Measurements from ENCODE around the gene BHLHA15.

Gene BHLHA15

GRCh38 chr7:98191668-98192431, 19.4 kb upstream of the BHLHA15 start:
- Histone ChIP-seq H3K4me1 (ENCODE audit: control insufficient read depth, low read depth, low read length) (no peaks in the 10 kb centered on the region), H3K9ac (ENCODE audit: low read length) (no peak overlapping the region), H3K27me3 (ENCODE audit: control insufficient read depth, insufficient read depth, low read length) (no peaks in the 10 kb centered on the region), H3K27ac (ENCODE audit: low read length) (no peak overlapping the region), H3K9me3 (ENCODE audit: control insufficient read depth, low read depth, low read length) (no peaks in the 10 kb centered on the region), H3K36me3 (ENCODE audit: control insufficient read depth, low read depth, low read length) (peaks cover 30% of the 10 kb centered on the region), H3K4me3 (ENCODE audit: low read length) (no peak overlapping the region)

- H3K36me3 ChIP-seq (ENCODE audit: control insufficient read depth, low read depth, low read length) = peaks cover 25% of the 10 kb centered on the region
- no peaks in the 10 kb centered on the region for H3K4me1 ChIP-seq (ENCODE audit: control insufficient read depth, low read depth, low read length)
- H3K9ac ChIP-seq (ENCODE audit: low read length) = no peak overlapping the region
- no peaks in the 10 kb centered on the region for H3K9me3 ChIP-seq (ENCODE audit: control insufficient read depth, low read depth, low read length)
- no peak overlapping the region for H3K4me3 ChIP-seq (ENCODE audit: low read length)
- H3K27ac ChIP-seq (ENCODE audit: low read length) = no peak overlapping the region
- H3K27me3 ChIP-seq (ENCODE audit: control insufficient read depth, insufficient read depth, low read length) = no peaks in the 10 kb centered on the region
These were observed 18.3 kb upstream of the BHLHA15 start for GRCh38 chr7:98192781-98193457.

- Histone ChIP-seq H3K36me3 (ENCODE audit: control insufficient read depth, low read depth, low read length) (peaks cover 25% of the 10 kb centered on the region), H3K27me3 (ENCODE audit: control insufficient read depth, insufficient read depth, low read length) (no peaks in the 10 kb centered on the region), H3K9ac (ENCODE audit: low read length) (no peak overlapping the region), H3K27ac (ENCODE audit: low read length) (no peak overlapping the region), H3K4me3 (ENCODE audit: low read length) (no peak overlapping the region), H3K9me3 (ENCODE audit: control insufficient read depth, low read depth, low read length) (no peaks in the 10 kb centered on the region), H3K4me1 (ENCODE audit: control insufficient read depth, low read depth, low read length) (no peaks in the 10 kb centered on the region)
These were observed 17.6 kb upstream of the BHLHA15 start for GRCh38 chr7:98193474-98194180.

- Histone ChIP-seq H3K4me3 (ENCODE audit: low read length) (no peak overlapping the region), H3K9ac (ENCODE audit: low read length) (no peak overlapping the region), H3K27me3 (ENCODE audit: control insufficient read depth, insufficient read depth, low read length) (no peaks in the 10 kb centered on the region), H3K36me3 (ENCODE audit: control insufficient read depth, low read depth, low read length) (peaks cover 25% of the 10 kb centered on the region), H3K4me1 (ENCODE audit: control insufficient read depth, low read depth, low read length) (no peaks in the 10 kb centered on the region), H3K9me3 (ENCODE audit: control insufficient read depth, low read depth, low read length) (no peaks in the 10 kb centered on the region), H3K27ac (ENCODE audit: low read length) (no peak overlapping the region)
These were observed 17.1 kb upstream of the BHLHA15 start for GRCh38 chr7:98194186-98194585.

- peaks cover 25% of the 10 kb centered on the region for H3K36me3 ChIP-seq (ENCODE audit: control insufficient read depth, low read depth, low read length)
- H3K4me1 ChIP-seq (ENCODE audit: control insufficient read depth, low read depth, low read length) = no peaks in the 10 kb centered on the region
- no peaks in the 10 kb centered on the region for H3K27me3 ChIP-seq (ENCODE audit: control insufficient read depth, insufficient read depth, low read length)
- H3K27ac ChIP-seq (ENCODE audit: low read length) = no peak overlapping the region
- H3K9ac ChIP-seq (ENCODE audit: low read length) = no peak overlapping the region
- no peak overlapping the region for H3K4me3 ChIP-seq (ENCODE audit: low read length)
- H3K9me3 ChIP-seq (ENCODE audit: control insufficient read depth, low read depth, low read length) = no peaks in the 10 kb centered on the region
These were observed 16.4 kb upstream of the BHLHA15 start for GRCh38 chr7:98194672-98195457.

- no peak overlapping the region for H3K27ac ChIP-seq (ENCODE audit: low read length)
- H3K9ac ChIP-seq (ENCODE audit: low read length) = no peak overlapping the region
- no peaks in the 10 kb centered on the region for H3K4me1 ChIP-seq (ENCODE audit: control insufficient read depth, low read depth, low read length)
- H3K9me3 ChIP-seq (ENCODE audit: control insufficient read depth, low read depth, low read length) = no peaks in the 10 kb centered on the region
- H3K27me3 ChIP-seq (ENCODE audit: control insufficient read depth, insufficient read depth, low read length) = no peaks in the 10 kb centered on the region
- no peak overlapping the region for H3K4me3 ChIP-seq (ENCODE audit: low read length)
- peaks cover 20% of the 10 kb centered on the region for H3K36me3 ChIP-seq (ENCODE audit: control insufficient read depth, low read depth, low read length)
These were observed 14.3 kb upstream of the BHLHA15 start for GRCh38 chr7:98196706-98197605.

GRCh38 chr7:98199131-98199530, 12.1 kb upstream of the BHLHA15 start:
- Histone ChIP-seq H3K9me3 (ENCODE audit: control insufficient read depth, low read depth, low read length) (no peaks in the 10 kb centered on the region), H3K36me3 (ENCODE audit: control insufficient read depth, low read depth, low read length) (peaks cover 8% of the 10 kb centered on the region), H3K9ac (ENCODE audit: low read length) (no peak overlapping the region), H3K4me3 (ENCODE audit: low read length) (no peak overlapping the region), H3K27me3 (ENCODE audit: control insufficient read depth, insufficient read depth, low read length) (no peaks in the 10 kb centered on the region), H3K27ac (ENCODE audit: low read length) (no peak overlapping the region), H3K4me1 (ENCODE audit: control insufficient read depth, low read depth, low read length) (no peaks in the 10 kb centered on the region)

GRCh38 chr7:98200364-98200763, 10.9 kb upstream of the BHLHA15 start:
- no peaks in the 10 kb centered on the region for H3K27me3 ChIP-seq (ENCODE audit: control insufficient read depth, insufficient read depth, low read length)
- no peak overlapping the region for H3K27ac ChIP-seq (ENCODE audit: low read length)
- no peaks in the 10 kb centered on the region for H3K36me3 ChIP-seq (ENCODE audit: control insufficient read depth, low read depth, low read length)
- no peaks in the 10 kb centered on the region for H3K4me1 ChIP-seq (ENCODE audit: control insufficient read depth, low read depth, low read length)
- H3K9me3 ChIP-seq (ENCODE audit: control insufficient read depth, low read depth, low read length) = no peaks in the 10 kb centered on the region
- no peak overlapping the region for H3K4me3 ChIP-seq (ENCODE audit: low read length)
- H3K9ac ChIP-seq (ENCODE audit: low read length) = no peak overlapping the region

- H3K36me3 ChIP-seq (ENCODE audit: control insufficient read depth, low read depth, low read length) = peaks cover 8% of the 10 kb centered on the region
- no peak overlapping the region for H3K9ac ChIP-seq (ENCODE audit: low read length)
- no peaks in the 10 kb centered on the region for H3K9me3 ChIP-seq (ENCODE audit: control insufficient read depth, low read depth, low read length)
- H3K4me1 ChIP-seq (ENCODE audit: control insufficient read depth, low read depth, low read length) = no peaks in the 10 kb centered on the region
- no peaks in the 10 kb centered on the region for H3K27me3 ChIP-seq (ENCODE audit: control insufficient read depth, insufficient read depth, low read length)
- no peak overlapping the region for H3K27ac ChIP-seq (ENCODE audit: low read length)
- no peak overlapping the region for H3K4me3 ChIP-seq (ENCODE audit: low read length)
These were observed 8.7 kb upstream of the BHLHA15 start for GRCh38 chr7:98202367-98203195.

All from iPS-18a (cell line).